HEK293 (cell line): ENCODE data around the gene ZBTB43.

ENCODE experiments used
- BCL11A ChIP-seq: fragments of 450-650 bp; formaldehyde crosslinking; IDR thresholded peaks from 2 replicates; pipeline ENCODE4 v1.5.1; 2016; ENCODE audit warnings: low read depth, missing biosample characterization, missing genetic modification characterization
- ELK4 ChIP-seq: IDR thresholded peaks from 2 replicates; pipeline ENCODE4 v1.6.1; 2011; ENCODE audit warnings: mild to moderate bottlenecking, low read depth, low read length, borderline replicate concordance
- GFI1B ChIP-seq: fragments of 450-650 bp; formaldehyde crosslinking; IDR thresholded peaks from 2 replicates; pipeline ENCODE4 v1.5.1; 2016; ENCODE audit warnings: missing biosample characterization, missing genetic modification characterization
- PATZ1 ChIP-seq: fragments of 450-650 bp; formaldehyde crosslinking; IDR thresholded peaks from 2 replicates; pipeline ENCODE4 v1.5.1; 2016; ENCODE audit warnings: missing biosample characterization, missing genetic modification characterization
- RBAK ChIP-seq: fragments of 450-650 bp; formaldehyde crosslinking; IDR thresholded peaks from 2 replicates; pipeline ENCODE4 v1.5.1; 2016; ENCODE audit warnings: missing biosample characterization, missing genetic modification characterization
- ZBTB20 ChIP-seq: fragments of 450-650 bp; formaldehyde crosslinking; IDR thresholded peaks from 2 replicates; pipeline ENCODE4 v1.5.1; 2016; ENCODE audit warnings: missing biosample characterization, missing genetic modification characterization
- ZBTB48 ChIP-seq: fragments of 450-650 bp; formaldehyde crosslinking; IDR thresholded peaks from 2 replicates; pipeline ENCODE4 v1.5.1; 2016; ENCODE audit warnings: missing biosample characterization, missing genetic modification characterization
- ZNF121 ChIP-seq: fragments of 450-650 bp; formaldehyde crosslinking; IDR thresholded peaks from 2 replicates; pipeline ENCODE4 v1.5.1; 2016; ENCODE audit warnings: missing biosample characterization, missing genetic modification characterization
- ZNF146 ChIP-seq: fragments of 450-650 bp; formaldehyde crosslinking; IDR thresholded peaks from 2 replicates; pipeline ENCODE4 v1.5.1; 2016; ENCODE audit warnings: missing biosample characterization, missing genetic modification characterization
- ZNF148 ChIP-seq: fragments of 450-650 bp; formaldehyde crosslinking; IDR thresholded peaks from 2 replicates; pipeline ENCODE4 v1.5.0; 2017; ENCODE audit warnings: missing biosample characterization, missing genetic modification characterization, borderline replicate concordance
- ZNF155 ChIP-seq: fragments of 450-650 bp; formaldehyde crosslinking; IDR thresholded peaks from 2 replicates; pipeline ENCODE4 v1.5.1; 2016; ENCODE audit warnings: missing biosample characterization, missing genetic modification characterization
- ZNF157 ChIP-seq: fragments of 450-650 bp; formaldehyde crosslinking; IDR thresholded peaks from 2 replicates; pipeline ENCODE4 v1.5.1; 2016; ENCODE audit warnings: missing biosample characterization, missing genetic modification characterization
- ZNF248 ChIP-seq: fragments of 450-650 bp; formaldehyde crosslinking; IDR thresholded peaks from 2 replicates; pipeline ENCODE4 v1.5.1; 2017; ENCODE audit warnings: missing biosample characterization, missing genetic modification characterization
- ZNF274 ChIP-seq, 2 experiments: fragments of 200-500 bp in 1 of 2; fragments of 450-650 bp in 1 of 2; sonication (Bioruptor generic) in 1 of 2; formaldehyde crosslinking in 1 of 2; IDR thresholded peaks; 2 replicates each; pipeline versions ENCODE4 v1.5.1 to v1.6.1; 2014 to 2016; ENCODE audit warnings: borderline replicate concordance in 1 of 2, inconsistent platforms in 1 of 2, low read length in 1 of 2, missing biosample characterization in 1 of 2, missing genetic modification characterization in 1 of 2
- ZNF280D ChIP-seq: fragments of 450-650 bp; formaldehyde crosslinking; IDR thresholded peaks from 2 replicates; pipeline ENCODE4 v1.5.1; 2016; ENCODE audit warnings: missing biosample characterization, missing genetic modification characterization
- ZNF311 ChIP-seq: fragments of 450-650 bp; formaldehyde crosslinking; IDR thresholded peaks from 2 replicates; pipeline ENCODE4 v1.5.1; 2017; ENCODE audit warnings: missing biosample characterization, missing genetic modification characterization, borderline replicate concordance
- ZNF341 ChIP-seq: fragments of 450-650 bp; formaldehyde crosslinking; IDR thresholded peaks from 2 replicates; pipeline ENCODE4; 2016; ENCODE audit warnings: low read depth, missing biosample characterization, missing genetic modification characterization
- ZNF37A ChIP-seq: fragments of 450-650 bp; IDR thresholded peaks from 2 replicates; pipeline ENCODE4 v1.5.1; 2018; ENCODE audit warnings: missing biosample characterization, missing genetic modification characterization
- ZNF394 ChIP-seq: fragments of 450-650 bp; formaldehyde crosslinking; IDR thresholded peaks from 2 replicates; pipeline ENCODE4 v1.5.1; 2016; ENCODE audit warnings: missing biosample characterization, missing genetic modification characterization, mild to moderate bottlenecking, moderate library complexity, borderline replicate concordance
- ZNF521 ChIP-seq: fragments of 450-650 bp; formaldehyde crosslinking; IDR thresholded peaks from 2 replicates; pipeline ENCODE4 v1.5.1; 2017; ENCODE audit warnings: missing biosample characterization, mild to moderate bottlenecking, missing genetic modification characterization
- ZNF558 ChIP-seq: fragments of 450-650 bp; formaldehyde crosslinking; IDR thresholded peaks from 2 replicates; pipeline ENCODE4 v1.5.1; 2016; ENCODE audit warnings: missing biosample characterization, missing genetic modification characterization
- ZNF610 ChIP-seq: fragments of 450-650 bp; formaldehyde crosslinking; IDR thresholded peaks from 2 replicates; pipeline ENCODE4 v1.5.1; 2016; ENCODE audit warnings: missing biosample characterization, missing genetic modification characterization, borderline replicate concordance
- ZNF624 ChIP-seq: fragments of 450-650 bp; formaldehyde crosslinking; IDR thresholded peaks from 2 replicates; pipeline ENCODE4 v1.5.1; 2017; ENCODE audit warnings: missing biosample characterization, missing genetic modification characterization
- ZNF629 ChIP-seq: fragments of 450-650 bp; formaldehyde crosslinking; IDR thresholded peaks from 2 replicates; pipeline ENCODE4 v1.5.1; 2017; ENCODE audit warnings: missing biosample characterization, missing genetic modification characterization
- ZNF645 ChIP-seq: fragments of 450-650 bp; formaldehyde crosslinking; IDR thresholded peaks from 2 replicates; pipeline ENCODE4; 2016; ENCODE audit warnings: missing biosample characterization, missing genetic modification characterization
- ZNF654 ChIP-seq: fragments of 450-650 bp; formaldehyde crosslinking; IDR thresholded peaks from 2 replicates; pipeline ENCODE4 v1.5.1; 2016; ENCODE audit warnings: low read depth, missing biosample characterization, missing genetic modification characterization
- ZNF701 ChIP-seq: fragments of 450-650 bp; formaldehyde crosslinking; IDR thresholded peaks from 2 replicates; pipeline ENCODE4 v1.5.1; 2016; ENCODE audit warnings: missing biosample characterization, missing genetic modification characterization
- ZSCAN23 ChIP-seq: fragments of 450-650 bp; formaldehyde crosslinking; IDR thresholded peaks from 2 replicates; pipeline ENCODE4 v1.5.1; 2016; ENCODE audit warnings: missing biosample characterization, missing genetic modification characterization

The ZBTB43 gene

GRCh38 chr9:126791406-126792230 lies 13.2 kb upstream of the ZBTB43 start (continued):
- TF ChIP-seq ZNF280D (tag by site-specific recombination) (no peak), ZNF311 (no peak), ZNF148 (no peak), ZNF624 (tag by site-specific recombination) (no peak), ZNF610 (no peak), ZNF629 (tag by site-specific recombination) (peak; percentile 89), ZNF155 (no peak), ZNF521 (no peak), ZNF654 (tag by site-specific recombination) (no peak), ZNF645 (no peak), ZNF37A (tag by site-specific recombination) (no peak), ZNF394 (tag by site-specific recombination) (no peak), BCL11A (tag by site-specific recombination) (peak; percentile 88), ZNF157 (tag by site-specific recombination) (no peak), ZBTB48 (tag by site-specific recombination) (no peak), ZNF558 (0 out of 2 replicates have a peak, but pooled peaks have one; percentile 48), ZNF701 (tag by site-specific recombination) (no peak), GFI1B (tag by site-specific recombination) (0 out of 2 replicates have a peak, but pooled peaks have one; percentile 70), RBAK (no peak), ZNF274 (IDR thresholded peaks at IDR 0.05; ENCODE audit: low read length) (no peak), ZNF274 (tag by site-specific recombination; IDR thresholded peaks at IDR 0.05; ENCODE audit: borderline replicate concordance) (no peak), ZNF121 (tag by site-specific recombination) (0 out of 2 replicates have a peak, but pooled peaks have one; percentile 7), ZNF248 (tag by site-specific recombination) (no peak), ZBTB20 (no peak), ZNF146 (no peak), ZNF341 (tag by site-specific recombination) (peak; percentile 82), PATZ1 (tag by site-specific recombination) (0 out of 2 replicates have a peak, but pooled peaks have one; percentile 44), ZSCAN23 (no peak), ELK4 (no peak)
